Natural killer cell (primary cell): Measurements from ENCODE around the gene SRPX2. TPM values are rescaled to one million over a fixed set of nuclear protein-coding genes. Genes with fewer than 3 reads are reported as not detected.

ENCODE experiments used
- ATAC-seq, 3 donors: fragments of 150-1000 bp in 2 of 3; fragments of 200-7000 bp in 1 of 3; cut with Tn5 transposase; 1 replicate in 1 of 3; 2 replicates in 2 of 3; pipeline ENCODE4 v1.10.0; 2021; ENCODE audit warnings: mild to moderate bottlenecking in 2 of 3, moderate library complexity in 2 of 3
- DNase-seq, 2 donors: peaks; one replicate each; pipeline versions ENCODE4 v3.0.0 to v3.0.0-alpha.2; 2013 to 2021; ENCODE audit warnings: mixed read lengths in 1 of 2
- H3K27ac ChIP-seq: one replicate; pipeline ENCODE4 v1.5.1; 2013; ENCODE audit warnings: mild to moderate bottlenecking, low read length
- H3K27me3 ChIP-seq: one replicate; pipeline ENCODE4 v1.6.1; 2013; ENCODE audit warnings: low read length; ENCODE audit not compliant: control insufficient read depth, insufficient read depth
- H3K36me3 ChIP-seq: one replicate; pipeline ENCODE4 v1.6.1; 2013; ENCODE audit warnings: low read length; ENCODE audit not compliant: control insufficient read depth, insufficient read depth
- H3K4me1 ChIP-seq: one replicate; pipeline ENCODE4 v1.6.1; 2013; ENCODE audit warnings: low read length; ENCODE audit not compliant: control insufficient read depth, insufficient read depth
- H3K4me3 ChIP-seq: one replicate; pipeline ENCODE4 v1.5.1; 2013; ENCODE audit warnings: low read length
- H3K9me3 ChIP-seq: one replicate; pipeline ENCODE4 v1.6.1; 2013; ENCODE audit warnings: low read length; ENCODE audit not compliant: control insufficient read depth, insufficient read depth
- H3K27ac Mint-ChIP-seq, 2 donors: one replicate each; pipeline ENCODE4 v1.8.0; 2022; ENCODE audit warnings: mild to moderate bottlenecking in 2 of 2, mixed read lengths in 2 of 2, moderate library complexity in 1 of 2
- H3K27me3 Mint-ChIP-seq, 2 donors: one replicate each; pipeline ENCODE4 v1.8.0; 2022; ENCODE audit warnings: low read depth in 2 of 2, mixed read lengths in 2 of 2
- H3K36me3 Mint-ChIP-seq: one replicate; pipeline ENCODE4 v1.8.0; 2022; ENCODE audit warnings: mixed read lengths
- H3K4me1 Mint-ChIP-seq, 2 donors: one replicate each; pipeline ENCODE4 v1.8.0; 2022; ENCODE audit warnings: mixed read lengths in 2 of 2
- H3K4me3 Mint-ChIP-seq: one replicate; pipeline ENCODE4 v1.8.0; 2022; ENCODE audit warnings: mild to moderate bottlenecking, moderate library complexity, mixed read lengths
- H3K9me3 Mint-ChIP-seq, 2 donors: one replicate each; pipeline ENCODE4 v1.8.0; 2022; ENCODE audit warnings: mixed read lengths in 2 of 2
- CTCF ChIP-seq: fragments of 200-600 bp; IDR thresholded peaks from one replicate; pipeline ENCODE4 v1.8.0; 2022; ENCODE audit warnings: antibody characterized with exemption
- WGBS: methylation state at CpG from one replicate; pipeline ENCODE4 v1.1.7; 2013; ENCODE audit warnings: missing lambda C conversion rate; ENCODE audit not compliant: insufficient coverage; 5-methylcytosine and 5-hydroxymethylcytosine counted together
- intact Hi-C: fragments of 100-400 bp; cut with micrococcal nuclease; formaldehyde crosslinking; loops from one replicate; pipeline ENCODE4 v1.14.2; 2022
- total RNA-seq, 4 donors: library from RNA; stranded (reverse); fragments of 120-200 nt in 1 of 4; gene quantifications; one replicate each; pipeline versions ENCODE4 v1.2.3 to v1.2.4, GENCODE V29; 2013 to 2022

The SRPX2 gene
- total RNA-seq, 3 donors from 2014 or later (not counting 1 experiment from before 2014, with no cell fraction given), result not detected

DNA sequence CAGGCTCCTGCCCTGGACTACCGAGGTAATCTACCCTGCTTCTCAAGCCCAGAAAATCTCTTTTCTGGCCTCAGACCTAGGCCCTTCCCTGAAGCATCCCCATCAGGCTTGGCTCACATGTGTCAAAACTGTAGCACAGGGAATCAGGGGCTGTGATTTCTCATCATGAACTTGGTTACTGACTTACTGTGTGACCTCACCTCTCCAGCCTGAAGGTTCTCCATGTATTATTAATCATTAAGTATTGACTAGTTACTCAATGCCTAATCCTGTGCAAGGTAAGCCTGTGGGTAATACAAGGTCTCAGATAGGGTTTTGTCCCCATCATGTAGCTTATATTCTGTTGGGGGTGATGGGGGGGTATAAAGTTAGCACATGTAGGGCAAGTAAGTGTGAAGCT is 6.8 kb downstream of the SRPX2 start:
- Mint-ChIP-seq H3K4me1 (no peaks in the 10 kb centered on the region), H3K4me3 (no peak overlapping the region), H3K9me3 (no peaks in the 10 kb centered on the region), H3K36me3 (no peaks in the 10 kb centered on the region), H3K27me3 (peaks cover 0 to 8% of the 10 kb centered on the region in 2 donors), H3K27ac (no peak overlapping the region)
- H3K27me3 ChIP-seq, result no peaks in the 10 kb centered on the region
- DNase-seq (no peak), ATAC-seq (no peak)
- TF ChIP-seq CTCF, result no peak
- intact Hi-C loops, result no loop called here
- no peaks in the 10 kb centered on the region for H3K9me3 ChIP-seq
- no peak overlapping the region for H3K27ac ChIP-seq
- whole genome bisulfite sequencing, result 100% methylated on average over 1 of the region's 1 CpG
- H3K4me1 ChIP-seq, result no peaks in the 10 kb centered on the region
- no peaks in the 10 kb centered on the region for H3K36me3 ChIP-seq
- no peak overlapping the region for H3K4me3 ChIP-seq

GRCh38 chrX:100652266-100652665 is 8.3 kb downstream of the SRPX2 start:
- no peak overlapping the region for H3K27ac ChIP-seq
- Mint-ChIP-seq H3K4me3 (no peak overlapping the region), H3K27me3 (peaks cover 0 to 8% of the 10 kb centered on the region in 2 donors), H3K9me3 (no peaks in the 10 kb centered on the region), H3K36me3 (no peaks in the 10 kb centered on the region), H3K4me1 (no peaks in the 10 kb centered on the region), H3K27ac (no peak overlapping the region)
- no peaks in the 10 kb centered on the region for H3K9me3 ChIP-seq
- no peak overlapping the region for H3K4me3 ChIP-seq
- no peak for ATAC-seq
- no peak for TF ChIP-seq CTCF
- no peaks in the 10 kb centered on the region for H3K36me3 ChIP-seq
- no peaks in the 10 kb centered on the region for H3K27me3 ChIP-seq
- H3K4me1 ChIP-seq, result no peaks in the 10 kb centered on the region
- intact Hi-C loops, result no loop called here
- 84% methylated on average over 2 of the region's 2 CpGs for WGBS
- no peak for DNase-seq

GRCh38 chrX:100654261-100654660 is 10.3 kb downstream of the SRPX2 start:
- no peak for DNase-seq
- Mint-ChIP-seq H3K9me3 (no peaks in the 10 kb centered on the region), H3K4me1 (no peaks in the 10 kb centered on the region), H3K4me3 (no peak overlapping the region), H3K27ac (no peak overlapping the region), H3K36me3 (no peaks in the 10 kb centered on the region), H3K27me3 (peaks cover 0 to 22% of the 10 kb centered on the region in 2 donors)
- TF ChIP-seq CTCF, result no peak
- no peak for ATAC-seq
- H3K36me3 ChIP-seq, result no peaks in the 10 kb centered on the region
- intact Hi-C loops, result no loop called here
- no peak overlapping the region for H3K4me3 ChIP-seq
- no peaks in the 10 kb centered on the region for H3K27me3 ChIP-seq
- no peak overlapping the region for H3K27ac ChIP-seq
- H3K4me1 ChIP-seq, result no peaks in the 10 kb centered on the region
- no peaks in the 10 kb centered on the region for H3K9me3 ChIP-seq
- WGBS, result 51% methylated on average over 3 of the region's 3 CpGs

DNA sequence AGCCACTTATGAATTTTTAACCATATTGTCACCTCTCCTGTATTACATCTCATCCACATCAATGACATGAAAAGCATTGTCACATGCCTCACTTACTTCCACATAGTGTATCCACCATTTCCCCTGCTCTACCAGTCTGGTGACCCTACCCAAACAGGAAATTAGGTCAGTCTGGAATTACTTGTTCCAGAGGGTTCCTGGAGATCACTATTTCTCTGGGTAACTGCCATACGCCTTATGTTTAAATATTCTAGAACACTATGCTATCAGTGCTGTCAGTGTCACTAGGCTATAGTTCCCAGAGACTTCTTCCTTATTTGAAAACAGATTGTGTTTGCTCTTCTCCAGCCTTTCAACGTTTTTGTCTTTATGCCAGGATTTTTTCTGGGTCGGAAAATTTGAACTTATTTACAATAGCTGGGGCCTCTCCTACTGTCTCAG is 15.0 kb downstream of the SRPX2 start:
- Mint-ChIP-seq H3K4me1 (no peaks in the 10 kb centered on the region), H3K27ac (no peak overlapping the region), H3K9me3 (no peaks in the 10 kb centered on the region), H3K36me3 (no peaks in the 10 kb centered on the region), H3K4me3 (no peak overlapping the region), H3K27me3 (peaks cover 0 to 18% of the 10 kb centered on the region in 2 donors)
- DNase-seq, result no peak
- no peak for ATAC-seq
- H3K36me3 ChIP-seq, result no peaks in the 10 kb centered on the region
- no peak overlapping the region for H3K27ac ChIP-seq
- intact Hi-C loops, result no loop called here
- no peaks in the 10 kb centered on the region for H3K27me3 ChIP-seq
- WGBS, result 68% methylated on average over 3 of the region's 3 CpGs
- H3K4me3 ChIP-seq, result no peak overlapping the region
- H3K4me1 ChIP-seq, result no peaks in the 10 kb centered on the region
- TF ChIP-seq CTCF, result no peak
- no peaks in the 10 kb centered on the region for H3K9me3 ChIP-seq
